ENCODE measurements around the gene TGM2.

DNA sequence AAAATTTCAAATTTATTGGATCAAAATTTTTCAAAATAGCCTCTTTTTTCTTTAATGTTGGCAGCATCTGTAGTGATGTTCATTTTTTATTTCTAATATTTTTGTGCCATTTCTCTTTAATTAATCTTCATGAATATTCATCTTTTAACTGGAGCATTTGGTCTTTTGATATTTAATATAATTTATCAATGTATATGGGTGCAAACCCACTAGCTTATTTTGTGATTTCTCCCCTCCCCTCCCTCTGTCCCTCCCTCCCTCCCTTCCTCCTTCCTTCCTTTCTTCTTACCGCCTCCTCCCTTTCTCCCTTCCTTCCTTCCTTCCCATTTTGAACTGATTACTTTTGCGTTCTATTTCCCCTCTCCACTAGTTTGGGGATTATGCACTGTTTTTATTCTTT is 49.2 kb downstream of the TGM2 start:
- TF ChIP-seq EZH2 (optimal IDR thresholded peaks at IDR 0.05; ENCODE audit: low read depth, low read length) = no peak
- TF ChIP-seq, protein P1, sequence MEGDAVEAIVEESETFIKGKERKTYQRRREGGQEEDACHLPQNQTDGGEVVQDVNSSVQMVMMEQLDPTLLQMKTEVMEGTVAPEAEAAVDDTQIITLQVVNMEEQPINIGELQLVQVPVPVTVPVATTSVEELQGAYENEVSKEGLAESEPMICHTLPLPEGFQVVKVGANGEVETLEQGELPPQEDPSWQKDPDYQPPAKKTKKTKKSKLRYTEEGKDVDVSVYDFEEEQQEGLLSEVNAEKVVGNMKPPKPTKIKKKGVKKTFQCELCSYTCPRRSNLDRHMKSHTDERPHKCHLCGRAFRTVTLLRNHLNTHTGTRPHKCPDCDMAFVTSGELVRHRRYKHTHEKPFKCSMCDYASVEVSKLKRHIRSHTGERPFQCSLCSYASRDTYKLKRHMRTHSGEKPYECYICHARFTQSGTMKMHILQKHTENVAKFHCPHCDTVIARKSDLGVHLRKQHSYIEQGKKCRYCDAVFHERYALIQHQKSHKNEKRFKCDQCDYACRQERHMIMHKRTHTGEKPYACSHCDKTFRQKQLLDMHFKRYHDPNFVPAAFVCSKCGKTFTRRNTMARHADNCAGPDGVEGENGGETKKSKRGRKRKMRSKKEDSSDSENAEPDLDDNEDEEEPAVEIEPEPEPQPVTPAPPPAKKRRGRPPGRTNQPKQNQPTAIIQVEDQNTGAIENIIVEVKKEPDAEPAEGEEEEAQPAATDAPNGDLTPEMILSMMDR (IDR thresholded peaks at IDR 0.05; ENCODE audit: low read length) = no peak
